Osteocyte (in vitro differentiated cells): ENCODE results near the gene TMEM220. TPM values are rescaled to one million over a fixed set of nuclear protein-coding genes. Genes with fewer than 3 reads are reported as not detected.

Experiments used
- DNase-seq: peaks from one replicate; pipeline ENCODE4 v3.0.0; 2021; ENCODE audit warnings: mixed read lengths; ENCODE audit not compliant: unreplicated experiment; ENCODE audit errors: extremely low spot score
- H3K27ac Mint-ChIP-seq: one replicate; pipeline ENCODE4 v1.8.0; 2021; ENCODE audit warnings: mild to moderate bottlenecking, mixed read lengths; ENCODE audit not compliant: unreplicated experiment
- H3K27me3 Mint-ChIP-seq: one replicate; pipeline ENCODE4 v1.8.0; 2021; ENCODE audit warnings: mixed read lengths; ENCODE audit not compliant: unreplicated experiment
- H3K36me3 Mint-ChIP-seq: one replicate; pipeline ENCODE4 v1.8.0; 2021; ENCODE audit warnings: mixed read lengths; ENCODE audit not compliant: unreplicated experiment
- H3K4me1 Mint-ChIP-seq: one replicate; pipeline ENCODE4 v1.8.0; 2021; ENCODE audit warnings: mixed read lengths; ENCODE audit not compliant: unreplicated experiment
- H3K4me3 Mint-ChIP-seq: one replicate; pipeline ENCODE4 v1.8.0; 2021; ENCODE audit warnings: mild to moderate bottlenecking, moderate library complexity, mixed read lengths; ENCODE audit not compliant: unreplicated experiment
- H3K9me3 Mint-ChIP-seq: one replicate; pipeline ENCODE4 v1.8.0; 2021; ENCODE audit warnings: mixed read lengths; ENCODE audit not compliant: unreplicated experiment
- total RNA-seq: library from RNA; stranded (reverse); gene quantifications from 2 replicates; pipeline ENCODE4 v1.2.1, GENCODE V29; 2021
- TF ChIP-seq, protein P1 (sequence below): fragments of 200-600 bp; sonication (generic); IDR thresholded peaks from 2 replicates; pipeline ENCODE4 v1.5.0; 2021; ENCODE audit warnings: antibody characterized with exemption, mild to moderate bottlenecking, moderate library complexity

The TMEM220 gene
- total RNA-seq, 1 donor from 2014 or later, result 6.8 TPM

DNA sequence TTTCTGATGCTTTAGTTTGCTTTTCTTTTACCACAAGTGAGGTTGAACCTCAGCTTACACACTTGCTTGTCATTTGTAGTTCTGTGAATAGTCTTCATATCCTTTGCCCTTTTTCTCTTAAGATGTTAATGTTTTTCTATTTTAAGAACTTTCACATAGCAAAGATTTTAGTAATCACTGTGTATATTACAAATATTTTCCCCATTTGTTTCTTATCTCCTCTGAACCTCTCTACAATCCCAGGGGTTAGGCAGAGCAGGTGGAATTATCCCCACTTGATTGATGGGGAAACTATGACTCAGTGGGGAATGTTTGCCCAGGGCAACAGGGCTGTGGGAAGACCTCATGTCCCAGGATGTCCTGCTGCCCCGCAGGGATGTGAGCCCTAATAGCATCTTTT is 61.0 kb downstream of the TMEM220 start:
- Mint-ChIP-seq H3K4me1 (peaks cover 20% of the 10 kb centered on the region), H3K27ac (no peak overlapping the region), H3K4me3 (no peak overlapping the region), H3K36me3 (peaks cover under 1% of the 10 kb centered on the region), H3K27me3 (no peaks in the 10 kb centered on the region), H3K9me3 (no peaks in the 10 kb centered on the region)
- TF ChIP-seq, protein P1, sequence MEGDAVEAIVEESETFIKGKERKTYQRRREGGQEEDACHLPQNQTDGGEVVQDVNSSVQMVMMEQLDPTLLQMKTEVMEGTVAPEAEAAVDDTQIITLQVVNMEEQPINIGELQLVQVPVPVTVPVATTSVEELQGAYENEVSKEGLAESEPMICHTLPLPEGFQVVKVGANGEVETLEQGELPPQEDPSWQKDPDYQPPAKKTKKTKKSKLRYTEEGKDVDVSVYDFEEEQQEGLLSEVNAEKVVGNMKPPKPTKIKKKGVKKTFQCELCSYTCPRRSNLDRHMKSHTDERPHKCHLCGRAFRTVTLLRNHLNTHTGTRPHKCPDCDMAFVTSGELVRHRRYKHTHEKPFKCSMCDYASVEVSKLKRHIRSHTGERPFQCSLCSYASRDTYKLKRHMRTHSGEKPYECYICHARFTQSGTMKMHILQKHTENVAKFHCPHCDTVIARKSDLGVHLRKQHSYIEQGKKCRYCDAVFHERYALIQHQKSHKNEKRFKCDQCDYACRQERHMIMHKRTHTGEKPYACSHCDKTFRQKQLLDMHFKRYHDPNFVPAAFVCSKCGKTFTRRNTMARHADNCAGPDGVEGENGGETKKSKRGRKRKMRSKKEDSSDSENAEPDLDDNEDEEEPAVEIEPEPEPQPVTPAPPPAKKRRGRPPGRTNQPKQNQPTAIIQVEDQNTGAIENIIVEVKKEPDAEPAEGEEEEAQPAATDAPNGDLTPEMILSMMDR, result no peak
- DNase-seq, result no peak

DNA sequence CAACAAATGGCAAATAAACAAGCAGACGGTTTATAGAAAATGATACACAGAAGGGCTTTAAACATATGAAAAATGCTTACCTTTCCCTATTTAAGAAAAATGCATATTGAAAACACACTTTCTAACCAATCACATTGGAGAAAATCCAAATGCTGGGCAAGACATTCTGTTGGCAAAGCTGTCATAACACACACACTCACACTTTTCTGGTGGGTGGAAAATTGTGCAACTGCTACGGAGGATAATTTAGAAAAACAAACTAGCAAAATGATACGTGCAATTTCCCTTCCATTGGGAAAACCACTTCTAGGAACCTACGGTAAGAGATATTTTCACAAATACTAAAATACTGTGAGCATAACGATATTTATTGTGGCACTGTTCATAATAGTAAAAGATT is 62.9 kb downstream of the TMEM220 start:
- no peak for DNase-seq

DNA sequence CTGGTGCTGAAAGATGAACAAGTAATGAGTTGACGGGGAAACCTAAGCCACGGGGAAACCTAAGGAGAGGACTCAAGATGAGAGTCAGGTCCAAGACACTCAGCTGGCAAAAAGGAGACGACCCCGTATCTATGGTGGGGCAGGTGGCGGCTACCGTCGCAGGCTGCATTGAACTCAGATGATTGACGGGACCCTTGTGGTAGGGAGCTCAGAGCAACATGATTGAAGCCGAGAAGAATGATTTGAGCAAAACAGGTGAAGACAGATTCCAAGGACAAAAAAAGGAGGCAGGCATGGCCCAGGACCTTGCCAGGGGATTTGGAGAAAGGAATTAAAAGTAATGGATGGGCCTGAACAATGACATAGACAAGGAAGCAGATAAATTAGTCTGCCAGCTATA is 65.3 kb downstream of the TMEM220 start:
- Mint-ChIP-seq H3K27me3 (no peaks in the 10 kb centered on the region), H3K36me3 (no peaks in the 10 kb centered on the region), H3K4me3 (no peak overlapping the region)

More for the DNA sequence above, 62.9 kb downstream of the TMEM220 start:
- peaks cover 20% of the 10 kb centered on the region for H3K4me1 Mint-ChIP-seq
- H3K4me3 Mint-ChIP-seq, result no peak overlapping the region
- no peaks in the 10 kb centered on the region for H3K36me3 Mint-ChIP-seq
- TF ChIP-seq, protein P1, result no peak
- H3K27me3 Mint-ChIP-seq, result no peaks in the 10 kb centered on the region
- no peak overlapping the region for H3K27ac Mint-ChIP-seq
- no peaks in the 10 kb centered on the region for H3K9me3 Mint-ChIP-seq

More for the DNA sequence above, 65.3 kb downstream of the TMEM220 start:
- Mint-ChIP-seq H3K9me3 (no peaks in the 10 kb centered on the region), H3K4me1 (peaks cover 16% of the 10 kb centered on the region), H3K27ac (no peak overlapping the region)
- DNase-seq, result peak; percentile 62
- TF ChIP-seq, protein P1, result no peak

Other genes starting within 250 kb of the TMEM220 start
- gene MYH1, start 211.5 kb downstream of the TMEM220 start, total RNA-seq, result not detected in 2 replicates
- gene MYH2, start 180.4 kb downstream of the TMEM220 start, total RNA-seq, result not detected in 2 replicates
- 2.4 and 3.2 TPM in 2 replicates for gene MYH3, start 72.7 kb downstream of the TMEM220 start, total RNA-seq
- 26.8 and 27.4 TPM in 2 replicates for gene SCO1, start 32.5 kb downstream of the TMEM220 start, total RNA-seq
- gene ADPRM, start 32.4 kb downstream of the TMEM220 start, total RNA-seq, result 12.7 and 13.1 TPM in 2 replicates
- gene TMEM238L, start 74.1 kb upstream of the TMEM220 start, total RNA-seq, result not detected in 2 replicates
- gene PIRT, start 108.1 kb upstream of the TMEM220 start, total RNA-seq, result not detected in 2 replicates